Nucleus accumbens (tissue), 56 donors: ENCODE data around the gene RDX.
"Not testable (repeated sequence)": the region's sequence is repeated elsewhere in the genome, so short reads cannot be mapped to it uniquely, and the experiment has no call there.

Experiments used
- DNase-seq, 56 donors: peaks; one replicate each; lab custom pipeline; 2025; lab: John Stamatoyannopoulos, UW

The RDX gene

GRCh38 chr11:110208678-110209312 is 87.6 kb downstream of the RDX start:
- DNase-seq: not testable (repeated sequence)

- no peak for DNase-seq
Observed at GRCh38 chr11:110207123-110207522, 89.3 kb downstream of the RDX start.

- no peak for DNase-seq
Observed at GRCh38 chr11:110200836-110201235, 95.6 kb downstream of the RDX start.

- DNase-seq: no peak
Observed at GRCh38 chr11:110200241-110200640, 96.2 kb downstream of the RDX start.

- DNase-seq: no peak
Observed at GRCh38 chr11:110199184-110199981, 97.0 kb downstream of the RDX start.

- no peak for DNase-seq
Observed at GRCh38 chr11:110198031-110198729, 98.2 kb downstream of the RDX start.

GRCh38 chr11:110196884-110197420 is 99.5 kb downstream of the RDX start:
- DNase-seq: no peak

GRCh38 chr11:110196241-110196754 is 100.1 kb downstream of the RDX start:
- DNase-seq: no peak

- DNase-seq: not testable (repeated sequence)
Observed at GRCh38 chr11:110194211-110194766, 102.1 kb downstream of the RDX start.

- not testable (repeated sequence) for DNase-seq
Observed at GRCh38 chr11:110192604-110193282, 103.7 kb downstream of the RDX start.

- no peak for DNase-seq
Observed at GRCh38 chr11:110190885-110191284, 105.5 kb downstream of the RDX start.

GRCh38 chr11:110187731-110188130 is 108.7 kb downstream of the RDX start:
- no peak for DNase-seq

GRCh38 chr11:110186867-110187266 is 109.5 kb downstream of the RDX start:
- peak in 1 of 56 donors; percentile 10 for DNase-seq

GRCh38 chr11:110186456-110186855 is 110.0 kb downstream of the RDX start:
- DNase-seq: no peak

- no peak for DNase-seq
Observed at GRCh38 chr11:110185599-110185998, 110.8 kb downstream of the RDX start.

- peak in 15 of 56 donors; percentile 4 to 65 (median 32) for DNase-seq
Observed at GRCh38 chr11:110185121-110185591, 111.3 kb downstream of the RDX start.

- no peak for DNase-seq
Observed at GRCh38 chr11:110184456-110184855, 112.0 kb downstream of the RDX start.

GRCh38 chr11:110182886-110183285 is 113.5 kb downstream of the RDX start:
- no peak for DNase-seq

- DNase-seq: no peak
Observed at GRCh38 chr11:110179064-110179463, 117.3 kb downstream of the RDX start.

GRCh38 chr11:110177086-110177456 is 119.3 kb downstream of the RDX start:
- DNase-seq: no peak
